Trophoblast cell (in vitro differentiated cells and primary cell): ENCODE results near the gene ZNF451.

ENCODE experiments used
- DNase-seq, 2 donors: peaks; one replicate each; pipeline ENCODE4 v3.0.0-alpha.2; 2016
- H2AFZ ChIP-seq: 2 replicates; pipeline ENCODE4 v1.6.1; 2013; ENCODE audit warnings: low read length, moderate library complexity, mild to moderate bottlenecking; ENCODE audit not compliant: insufficient read depth, poor library complexity
- H2AK5ac ChIP-seq: 2 replicates; pipeline ENCODE4 v1.6.1; 2013; ENCODE audit warnings: mild to moderate bottlenecking, low read length
- H2BK120ac ChIP-seq: 2 replicates; pipeline ENCODE4 v1.6.1; 2013; ENCODE audit warnings: low read length, mild to moderate bottlenecking, moderate library complexity; ENCODE audit not compliant: insufficient read depth, poor library complexity
- H2BK12ac ChIP-seq: 2 replicates; pipeline ENCODE4 v1.6.1; 2013; ENCODE audit warnings: mild to moderate bottlenecking, low read length, moderate library complexity
- H2BK5ac ChIP-seq: 2 replicates; pipeline ENCODE4 v1.6.1; 2013; ENCODE audit warnings: low read length, low read depth, moderate library complexity, mild to moderate bottlenecking; ENCODE audit not compliant: poor library complexity
- H3K14ac ChIP-seq: 2 replicates; pipeline ENCODE4 v1.6.1; 2013; ENCODE audit warnings: mild to moderate bottlenecking, low read length
- H3K18ac ChIP-seq: 2 replicates; pipeline ENCODE4 v1.6.1; 2013; ENCODE audit warnings: mild to moderate bottlenecking, low read length
- H3K23ac ChIP-seq: 2 replicates; pipeline ENCODE4 v1.6.1; 2013; ENCODE audit warnings: low read length
- H3K27ac ChIP-seq: 2 replicates; pipeline ENCODE4 v1.5.1; 2013; ENCODE audit warnings: low read depth, mild to moderate bottlenecking, inconsistent platforms, low read length, moderate library complexity
- H3K27me3 ChIP-seq: 2 replicates; pipeline ENCODE4 v1.6.1; 2013; ENCODE audit warnings: inconsistent platforms, mild to moderate bottlenecking, low read length, moderate library complexity; ENCODE audit not compliant: insufficient read depth
- H3K36me3 ChIP-seq, 2 experiments: 1 replicate in 1 of 2; 2 replicates in 1 of 2; pipeline ENCODE4 v1.6.1; 2013; ENCODE audit warnings: low read length in 2 of 2, mild to moderate bottlenecking in 2 of 2, moderate library complexity in 1 of 2; ENCODE audit not compliant: insufficient read depth in 2 of 2, control insufficient read depth in 1 of 2
- H3K4ac ChIP-seq: 2 replicates; pipeline ENCODE4 v1.6.1; 2013; ENCODE audit warnings: low read depth, mild to moderate bottlenecking, low read length, moderate library complexity
- H3K4me1 ChIP-seq, 2 experiments: 1 replicate in 1 of 2; 2 replicates in 1 of 2; pipeline ENCODE4 v1.6.1; 2013; ENCODE audit warnings: low read length in 2 of 2, mild to moderate bottlenecking in 2 of 2, moderate library complexity in 1 of 2; ENCODE audit not compliant: insufficient read depth in 2 of 2, control insufficient read depth in 1 of 2
- H3K4me2 ChIP-seq: 2 replicates; pipeline ENCODE4 v1.6.1; 2013; ENCODE audit warnings: inconsistent platforms, mild to moderate bottlenecking, low read length, moderate library complexity
- H3K4me3 ChIP-seq: 2 replicates; pipeline ENCODE4 v1.5.1; 2013; ENCODE audit warnings: mild to moderate bottlenecking, low read depth, low read length, inconsistent platforms
- H3K79me1 ChIP-seq: one replicate; pipeline ENCODE4 v1.6.1; 2013; ENCODE audit warnings: low read length
- H3K79me2 ChIP-seq: 2 replicates; pipeline ENCODE4 v1.6.1; 2013; ENCODE audit warnings: low read length, mild to moderate bottlenecking; ENCODE audit not compliant: control insufficient read depth, insufficient read depth, poor library complexity
- H3K9ac ChIP-seq: 2 replicates; pipeline ENCODE4 v1.6.1; 2013; ENCODE audit warnings: mild to moderate bottlenecking, low read length
- H3K9me3 ChIP-seq: 2 replicates; pipeline ENCODE4 v1.6.1; 2013; ENCODE audit warnings: low read depth, mild to moderate bottlenecking, control low read depth, inconsistent platforms, low read length; ENCODE audit not compliant: insufficient read depth
- H4K12ac ChIP-seq: 2 replicates; pipeline ENCODE4 v1.6.1; 2013; ENCODE audit warnings: low read depth, mild to moderate bottlenecking, low read length, moderate library complexity
- H4K8ac ChIP-seq: 2 replicates; pipeline ENCODE4 v1.6.1; 2013; ENCODE audit warnings: low read depth, mild to moderate bottlenecking, low read length, moderate library complexity
- H4K91ac ChIP-seq: one replicate; pipeline ENCODE4 v1.6.1; 2013; ENCODE audit warnings: low read depth, mild to moderate bottlenecking, low read length, moderate library complexity
- WGBS: extraction: QIAGEN DNeasy Blood & Tissue Kit; methylation state at CpG from one replicate; pipeline ENCODE4 v1.1.7; 2013; ENCODE audit warnings: missing lambda C conversion rate; ENCODE audit not compliant: insufficient read length, insufficient coverage; ENCODE audit errors: extremely low coverage; 5-methylcytosine and 5-hydroxymethylcytosine counted together

Gene ZNF451

GRCh38 chr6:57142178-57142525 lies 52.2 kb downstream of the ZNF451 start:
- Histone ChIP-seq H2AK5ac (no peak overlapping the region), H3K9me3 (no peaks in the 10 kb centered on the region), H3K14ac (no peak overlapping the region), H2BK5ac (no peak overlapping the region), H4K91ac (no peak overlapping the region), H2BK120ac (no peak overlapping the region), H2BK12ac (no peak overlapping the region), H3K36me3 (peaks cover 4% of the 10 kb centered on the region in 2 experiments), H3K27ac (no peak overlapping the region), H3K4me1 (no peaks in the 10 kb centered on the region), H3K4me3 (no peak overlapping the region), H3K23ac (no peak overlapping the region), H3K18ac (no peak overlapping the region), H3K4ac (no peak overlapping the region), H3K79me2 (no peaks in the 10 kb centered on the region), H4K12ac (no peak overlapping the region), H2AFZ (no peak overlapping the region), H3K4me2 (no peak overlapping the region), H3K79me1 (no peaks in the 10 kb centered on the region), H4K8ac (no peak overlapping the region), H3K9ac (no peak overlapping the region), H3K27me3 (no peaks in the 10 kb centered on the region)
- DNase-seq, result no peak
- WGBS, result no CpG with 5 or more reads among the region's 1 CpG

DNA sequence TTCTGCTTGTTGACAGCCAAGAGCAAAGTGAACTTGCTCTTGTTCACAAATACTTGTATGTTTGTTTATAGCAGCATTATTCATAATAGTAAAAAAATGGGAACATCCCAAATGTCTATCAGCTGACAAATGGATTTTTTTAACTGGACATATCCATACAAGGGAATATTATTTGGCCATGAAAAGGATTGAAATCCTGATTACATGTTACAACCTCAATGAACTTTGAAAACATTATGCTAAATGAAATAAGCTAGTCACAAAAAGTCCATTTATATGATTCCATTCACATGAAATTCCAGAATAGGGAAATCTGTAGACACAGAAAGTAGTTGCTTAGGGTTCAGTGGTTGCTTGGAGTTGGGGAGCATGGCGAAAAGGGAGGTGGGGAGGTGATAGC lies 53.7 kb downstream of the ZNF451 start:
- Histone ChIP-seq H3K9me3 (no peaks in the 10 kb centered on the region), H3K79me1 (no peaks in the 10 kb centered on the region), H3K9ac (no peak overlapping the region), H2AK5ac (no peak overlapping the region), H2AFZ (no peak overlapping the region), H3K23ac (no peak overlapping the region), H4K91ac (no peak overlapping the region), H4K12ac (no peak overlapping the region), H3K4ac (no peak overlapping the region), H2BK120ac (no peak overlapping the region), H3K4me2 (no peak overlapping the region), H3K79me2 (no peaks in the 10 kb centered on the region), H3K4me1 (no peaks in the 10 kb centered on the region), H3K27me3 (no peaks in the 10 kb centered on the region), H2BK5ac (no peak overlapping the region), H3K27ac (no peak overlapping the region), H2BK12ac (no peak overlapping the region), H3K4me3 (no peak overlapping the region), H4K8ac (no peak overlapping the region), H3K14ac (no peak overlapping the region), H3K36me3 (peaks cover 4 to 10% of the 10 kb centered on the region in 2 experiments), H3K18ac (no peak overlapping the region)
- WGBS, result no CpG with 5 or more reads among the region's 1 CpG
- DNase-seq, result no peak

DNA sequence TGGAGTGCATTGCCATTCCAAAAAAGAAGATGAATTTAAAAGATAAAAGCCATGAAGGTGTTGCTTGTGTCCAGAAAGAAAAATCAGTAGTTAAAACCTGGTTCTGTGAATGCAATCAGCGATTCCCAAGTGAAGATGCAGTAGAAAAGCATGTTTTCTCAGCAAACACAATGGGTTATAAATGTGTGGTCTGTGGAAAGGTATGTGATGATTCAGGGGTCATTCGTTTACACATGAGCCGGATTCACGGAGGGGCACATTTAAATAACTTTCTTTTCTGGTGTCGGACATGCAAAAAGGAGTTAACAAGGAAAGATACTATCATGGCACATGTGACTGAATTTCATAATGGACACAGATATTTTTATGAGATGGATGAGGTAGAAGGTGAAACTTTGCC lies 57.4 kb downstream of the ZNF451 start:
- Histone ChIP-seq H4K8ac (no peak overlapping the region), H3K4me2 (no peak overlapping the region), H2AK5ac (no peak overlapping the region), H3K4ac (no peak overlapping the region), H4K12ac (no peak overlapping the region), H3K14ac (no peak overlapping the region), H3K36me3 (peaks cover 5 to 8% of the 10 kb centered on the region in 2 experiments), H3K4me3 (no peak overlapping the region), H3K27me3 (no peaks in the 10 kb centered on the region), H3K79me2 (no peaks in the 10 kb centered on the region), H3K27ac (no peak overlapping the region), H3K18ac (no peak overlapping the region), H3K9me3 (no peaks in the 10 kb centered on the region), H2BK5ac (no peak overlapping the region), H3K4me1 (no peaks in the 10 kb centered on the region), H3K9ac (no peak overlapping the region), H4K91ac (no peak overlapping the region), H2BK120ac (no peak overlapping the region), H3K79me1 (no peaks in the 10 kb centered on the region), H2AFZ (no peak overlapping the region), H2BK12ac (no peak overlapping the region), H3K23ac (no peak overlapping the region)
- WGBS, result no CpG with 5 or more reads among the region's 5 CpGs
- DNase-seq, result no peak

DNA sequence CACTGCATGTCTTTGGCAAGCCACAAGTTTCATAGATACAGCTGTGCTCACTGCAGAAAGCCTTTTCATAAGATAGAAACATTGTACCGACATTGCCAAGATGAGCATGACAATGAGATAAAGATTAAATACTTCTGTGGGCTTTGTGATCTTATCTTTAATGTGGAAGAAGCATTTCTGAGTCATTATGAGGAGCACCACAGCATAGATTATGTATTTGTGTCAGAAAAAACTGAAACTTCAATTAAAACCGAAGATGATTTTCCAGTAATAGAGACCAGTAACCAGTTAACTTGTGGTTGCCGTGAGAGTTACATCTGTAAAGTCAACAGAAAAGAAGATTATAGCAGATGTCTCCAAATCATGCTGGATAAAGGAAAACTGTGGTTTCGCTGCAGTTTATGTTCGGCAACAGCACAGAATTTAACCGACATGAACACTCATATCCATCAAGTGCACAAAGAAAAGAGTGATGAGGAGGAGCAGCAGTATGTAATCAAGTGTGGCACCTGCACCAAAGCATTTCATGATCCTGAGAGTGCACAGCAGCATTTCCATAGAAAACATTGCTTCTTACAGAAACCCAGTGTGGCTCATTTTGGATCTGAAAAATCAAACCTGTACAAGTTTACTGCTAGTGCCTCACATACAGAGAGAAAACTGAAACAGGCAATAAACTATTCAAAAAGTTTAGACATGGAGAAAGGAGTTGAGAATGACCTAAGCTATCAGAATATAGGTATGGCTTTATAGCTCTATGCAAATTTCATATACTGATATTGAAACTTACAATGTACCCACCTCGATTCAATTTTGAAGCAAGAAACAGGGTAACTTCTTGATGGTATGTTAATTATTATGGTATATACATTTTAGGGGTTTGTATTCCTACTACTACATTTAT lies 58.2 kb downstream of the ZNF451 start:
- H3K79me1 ChIP-seq, result no peaks in the 10 kb centered on the region
- no peak overlapping the region for H4K12ac ChIP-seq
- H3K4me2 ChIP-seq, result no peak overlapping the region
- no peak overlapping the region for H3K4ac ChIP-seq
- no peak overlapping the region for H2AK5ac ChIP-seq
- DNase-seq, result peak in 1 of 2 donors; percentile 18
- H3K18ac ChIP-seq, result no peak overlapping the region
- no peak overlapping the region for H3K27ac ChIP-seq
- no peak overlapping the region for H2BK120ac ChIP-seq
- H4K8ac ChIP-seq, result no peak overlapping the region
- no peak overlapping the region for H3K14ac ChIP-seq
- no peaks in the 10 kb centered on the region for H3K27me3 ChIP-seq
- H3K36me3 ChIP-seq, result peaks cover 8% of the 10 kb centered on the region in 2 experiments
- no CpG with 5 or more reads among the region's 7 CpGs for WGBS
- no peak overlapping the region for H2AFZ ChIP-seq
- H3K79me2 ChIP-seq, result no peaks in the 10 kb centered on the region
- H3K9ac ChIP-seq, result no peak overlapping the region
- H4K91ac ChIP-seq, result no peak overlapping the region
- H3K23ac ChIP-seq, result no peak overlapping the region
- no peak overlapping the region for H2BK5ac ChIP-seq
- no peak overlapping the region for H3K4me3 ChIP-seq
- no peak overlapping the region for H2BK12ac ChIP-seq
- H3K4me1 ChIP-seq, result no peaks in the 10 kb centered on the region
- H3K9me3 ChIP-seq, result no peaks in the 10 kb centered on the region
